Measurements from ENCODE around the gene EFNA2.

GRCh38 chr19:1247748-1248138 is 37.9 kb upstream of the EFNA2 start:
- TF ChIP-seq CTCF (IDR thresholded peaks at IDR 0.05), result no peak
- TF ChIP-seq POLR2AphosphoS5 (IDR thresholded peaks at IDR 0.05; ENCODE audit: insufficient read depth in 1 of 2, low read depth in 1 of 2), result no peak

Measured in vagina (tissue), 2 donors.